HCT116 (cell line): ENCODE results near the gene KLF9.

ENCODE experiments used
- EZH2 ChIP-seq: fragments of 200-600 bp; sonication (generic); IDR thresholded peaks from 2 replicates; pipeline ENCODE4 v1.6.1; 2017; ENCODE audit warnings: antibody characterized with exemption, mixed run types
- POLR2AphosphoS5 ChIP-seq: IDR thresholded peaks from 2 replicates; pipeline ENCODE4 v1.6.1; 2011; ENCODE audit warnings: mild to moderate bottlenecking, low read depth, low read length, moderate library complexity
- REST ChIP-seq: IDR thresholded peaks from 2 replicates; pipeline ENCODE4 v1.6.1; 2012; ENCODE audit warnings: low read depth
- ZFX ChIP-seq: fragments of 450-650 bp; IDR thresholded peaks from 2 replicates; pipeline ENCODE4 v1.6.1; 2017

GRCh38 chr9:70410368-70410767 lies 4.1 kb downstream of the KLF9 start:
- no peak for TF ChIP-seq EZH2
- TF ChIP-seq POLR2AphosphoS5, result no peak
- no peak for TF ChIP-seq REST
- TF ChIP-seq ZFX, result no peak
